Measurements from ENCODE around the gene MIS12. TPM values are rescaled to one million over a fixed set of nuclear protein-coding genes. Genes with fewer than 3 reads are reported as not detected.

Gene MIS12
- total RNA-seq, 2 donors from 2014 or later: 13.6 to 16.7 TPM

DNA sequence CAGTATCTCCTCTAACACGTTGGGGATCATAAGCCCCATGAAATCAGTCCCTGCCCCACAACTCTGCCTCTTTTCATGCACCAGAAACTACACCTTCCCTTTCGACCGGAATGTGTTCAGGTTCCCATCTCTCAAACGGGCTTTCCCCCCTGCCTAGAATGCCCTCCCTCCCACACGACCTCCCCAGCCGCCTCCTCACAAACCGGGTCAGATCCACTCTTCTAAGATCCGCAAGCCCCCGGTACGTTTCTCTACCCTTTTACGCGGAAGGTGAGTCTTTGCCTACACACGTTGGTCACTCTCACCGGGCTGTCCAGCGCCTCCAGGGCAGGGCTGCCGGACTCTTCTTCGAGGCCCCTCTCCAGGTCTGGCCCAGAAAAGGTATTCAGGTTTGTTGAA lies 18.3 kb upstream of the MIS12 start:
- no peak for DNase-seq
- TF ChIP-seq, protein P1, sequence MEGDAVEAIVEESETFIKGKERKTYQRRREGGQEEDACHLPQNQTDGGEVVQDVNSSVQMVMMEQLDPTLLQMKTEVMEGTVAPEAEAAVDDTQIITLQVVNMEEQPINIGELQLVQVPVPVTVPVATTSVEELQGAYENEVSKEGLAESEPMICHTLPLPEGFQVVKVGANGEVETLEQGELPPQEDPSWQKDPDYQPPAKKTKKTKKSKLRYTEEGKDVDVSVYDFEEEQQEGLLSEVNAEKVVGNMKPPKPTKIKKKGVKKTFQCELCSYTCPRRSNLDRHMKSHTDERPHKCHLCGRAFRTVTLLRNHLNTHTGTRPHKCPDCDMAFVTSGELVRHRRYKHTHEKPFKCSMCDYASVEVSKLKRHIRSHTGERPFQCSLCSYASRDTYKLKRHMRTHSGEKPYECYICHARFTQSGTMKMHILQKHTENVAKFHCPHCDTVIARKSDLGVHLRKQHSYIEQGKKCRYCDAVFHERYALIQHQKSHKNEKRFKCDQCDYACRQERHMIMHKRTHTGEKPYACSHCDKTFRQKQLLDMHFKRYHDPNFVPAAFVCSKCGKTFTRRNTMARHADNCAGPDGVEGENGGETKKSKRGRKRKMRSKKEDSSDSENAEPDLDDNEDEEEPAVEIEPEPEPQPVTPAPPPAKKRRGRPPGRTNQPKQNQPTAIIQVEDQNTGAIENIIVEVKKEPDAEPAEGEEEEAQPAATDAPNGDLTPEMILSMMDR (IDR thresholded peaks at IDR 0.05): no peak
- H3K4me3 ChIP-seq: peak overlapping the region; percentile 100
- peaks cover 4% of the 10 kb centered on the region for H3K4me1 ChIP-seq
- peak overlapping the region; percentile 76 to 80 for H3K9ac ChIP-seq (ENCODE audit: low read depth in 2 of 2, low read length in 2 of 2)
- intact Hi-C loops (cut with DNase I): no loop called here
- H3K9me3 ChIP-seq: no peaks in the 10 kb centered on the region
- no peaks in the 10 kb centered on the region for H3K27me3 ChIP-seq
- H3K27ac ChIP-seq: no peak overlapping the region
- no peaks in the 10 kb centered on the region for H3K36me3 ChIP-seq

DNA sequence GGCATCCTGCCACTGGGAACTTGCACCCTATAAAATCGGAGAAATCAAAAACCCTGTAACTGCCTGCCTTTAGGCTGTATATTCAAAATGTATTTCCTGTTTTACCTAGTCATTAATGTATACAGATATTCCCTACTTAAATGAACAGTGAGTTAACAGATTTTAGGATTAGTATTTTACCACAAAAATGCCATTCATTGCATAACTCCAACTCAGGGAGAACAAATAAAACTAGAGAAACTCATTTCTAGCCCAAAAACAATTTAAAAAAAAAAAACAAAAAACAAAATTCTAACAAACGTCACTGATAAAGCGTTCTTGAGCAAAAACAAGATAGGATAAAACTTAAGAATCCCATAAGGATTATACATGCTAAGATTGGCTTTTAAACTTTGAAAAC lies 13.9 kb upstream of the MIS12 start:
- no peak for DNase-seq
- intact Hi-C loops (cut with DNase I): no loop called here
- H3K27ac ChIP-seq: no peak overlapping the region
- H3K9me3 ChIP-seq: no peaks in the 10 kb centered on the region
- TF ChIP-seq, protein P1 (IDR thresholded peaks at IDR 0.05): no peak
- H3K27me3 ChIP-seq: no peaks in the 10 kb centered on the region
- H3K9ac ChIP-seq (ENCODE audit: low read depth in 2 of 2, low read length in 2 of 2): no peak overlapping the region
- H3K4me3 ChIP-seq: no peak overlapping the region
- H3K4me1 ChIP-seq: no peaks in the 10 kb centered on the region
- no peaks in the 10 kb centered on the region for H3K36me3 ChIP-seq

GRCh38 chr17:5473906-5474305 lies 12.5 kb upstream of the MIS12 start:
- Histone ChIP-seq H3K4me3 (no peak overlapping the region), H3K4me1 (no peaks in the 10 kb centered on the region), H3K27ac (no peak overlapping the region), H3K36me3 (no peaks in the 10 kb centered on the region), H3K9ac (ENCODE audit: low read depth in 2 of 2, low read length in 2 of 2) (no peak overlapping the region), H3K27me3 (no peaks in the 10 kb centered on the region), H3K9me3 (no peaks in the 10 kb centered on the region)
- TF ChIP-seq, protein P1 (IDR thresholded peaks at IDR 0.05): no peak
- no peak for DNase-seq
- intact Hi-C loops (cut with DNase I): no loop called here

- intact Hi-C loops (cut with DNase I): no loop called here
- Histone ChIP-seq H3K27ac (no peak overlapping the region), H3K4me1 (no peaks in the 10 kb centered on the region), H3K4me3 (no peak overlapping the region), H3K9ac (ENCODE audit: low read depth in 2 of 2, low read length in 2 of 2) (no peak overlapping the region), H3K36me3 (no peaks in the 10 kb centered on the region), H3K9me3 (no peaks in the 10 kb centered on the region), H3K27me3 (no peaks in the 10 kb centered on the region)
- TF ChIP-seq, protein P1 (IDR thresholded peaks at IDR 0.05): no peak
- no peak for DNase-seq
Measured at GRCh38 chr17:5478992-5479391, 7.4 kb upstream of the MIS12 start.

- DNase-seq: no peak
- no peak overlapping the region for H3K27ac ChIP-seq
- H3K36me3 ChIP-seq: no peaks in the 10 kb centered on the region
- no peaks in the 10 kb centered on the region for H3K9me3 ChIP-seq
- H3K4me1 ChIP-seq: peaks cover 8% of the 10 kb centered on the region
- TF ChIP-seq, protein P1 (IDR thresholded peaks at IDR 0.05): no peak
- no peak overlapping the region for H3K9ac ChIP-seq (ENCODE audit: low read depth in 2 of 2, low read length in 2 of 2)
- no peaks in the 10 kb centered on the region for H3K27me3 ChIP-seq
- intact Hi-C loops (cut with DNase I): no loop called here
- no peak overlapping the region for H3K4me3 ChIP-seq
Measured at GRCh38 chr17:5480962-5481361, 5.4 kb upstream of the MIS12 start.

- DNase-seq: no peak
- no peak overlapping the region for H3K4me3 ChIP-seq
- intact Hi-C loops (cut with DNase I): no loop called here
- no peaks in the 10 kb centered on the region for H3K9me3 ChIP-seq
- H3K27ac ChIP-seq: no peak overlapping the region
- H3K27me3 ChIP-seq: no peaks in the 10 kb centered on the region
- H3K9ac ChIP-seq (ENCODE audit: low read depth in 2 of 2, low read length in 2 of 2): no peak overlapping the region
- TF ChIP-seq, protein P1 (IDR thresholded peaks at IDR 0.05): no peak
- no peaks in the 10 kb centered on the region for H3K36me3 ChIP-seq
- H3K4me1 ChIP-seq: peaks cover 8% of the 10 kb centered on the region
Measured at GRCh38 chr17:5481451-5481850, 4.9 kb upstream of the MIS12 start.

All from colonic mucosa (tissue), 4 donors.